Measurements from ENCODE around the gene POU5F1.

- TF ChIP-seq, protein P1, sequence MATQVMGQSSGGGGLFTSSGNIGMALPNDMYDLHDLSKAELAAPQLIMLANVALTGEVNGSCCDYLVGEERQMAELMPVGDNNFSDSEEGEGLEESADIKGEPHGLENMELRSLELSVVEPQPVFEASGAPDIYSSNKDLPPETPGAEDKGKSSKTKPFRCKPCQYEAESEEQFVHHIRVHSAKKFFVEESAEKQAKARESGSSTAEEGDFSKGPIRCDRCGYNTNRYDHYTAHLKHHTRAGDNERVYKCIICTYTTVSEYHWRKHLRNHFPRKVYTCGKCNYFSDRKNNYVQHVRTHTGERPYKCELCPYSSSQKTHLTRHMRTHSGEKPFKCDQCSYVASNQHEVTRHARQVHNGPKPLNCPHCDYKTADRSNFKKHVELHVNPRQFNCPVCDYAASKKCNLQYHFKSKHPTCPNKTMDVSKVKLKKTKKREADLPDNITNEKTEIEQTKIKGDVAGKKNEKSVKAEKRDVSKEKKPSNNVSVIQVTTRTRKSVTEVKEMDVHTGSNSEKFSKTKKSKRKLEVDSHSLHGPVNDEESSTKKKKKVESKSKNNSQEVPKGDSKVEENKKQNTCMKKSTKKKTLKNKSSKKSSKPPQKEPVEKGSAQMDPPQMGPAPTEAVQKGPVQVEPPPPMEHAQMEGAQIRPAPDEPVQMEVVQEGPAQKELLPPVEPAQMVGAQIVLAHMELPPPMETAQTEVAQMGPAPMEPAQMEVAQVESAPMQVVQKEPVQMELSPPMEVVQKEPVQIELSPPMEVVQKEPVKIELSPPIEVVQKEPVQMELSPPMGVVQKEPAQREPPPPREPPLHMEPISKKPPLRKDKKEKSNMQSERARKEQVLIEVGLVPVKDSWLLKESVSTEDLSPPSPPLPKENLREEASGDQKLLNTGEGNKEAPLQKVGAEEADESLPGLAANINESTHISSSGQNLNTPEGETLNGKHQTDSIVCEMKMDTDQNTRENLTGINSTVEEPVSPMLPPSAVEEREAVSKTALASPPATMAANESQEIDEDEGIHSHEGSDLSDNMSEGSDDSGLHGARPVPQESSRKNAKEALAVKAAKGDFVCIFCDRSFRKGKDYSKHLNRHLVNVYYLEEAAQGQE (IDR thresholded peaks at IDR 0.05; ENCODE audit: insufficient read depth in 1 of 2, low read depth in 2 of 2, low read length in 2 of 2) = no peak
- TF ChIP-seq TAF1 (IDR thresholded peaks at IDR 0.05; ENCODE audit: borderline replicate concordance, insufficient read depth, low read length) (no peak), SIN3A (IDR thresholded peaks at IDR 0.05; ENCODE audit: borderline replicate concordance, insufficient read depth, low read length) (no peak), POLR2AphosphoS5 (IDR thresholded peaks at IDR 0.05; ENCODE audit: low read depth, low read length) (no peak)
Observed at GRCh38 chr6:31203345-31203979, 33.0 kb upstream of the POU5F1 start.
